Hematopoietic multipotent progenitor cell treated with erythropoietin and hydrocortisone succinate and interleukin-3 and kit ligand, for 15 days (in vitro differentiated cells): ENCODE measurements around the gene SEMA6A.

ENCODE experiments used
- DNase-seq: peaks from one replicate; pipeline ENCODE4 v3.0.0-alpha.2; 2015; ENCODE audit warnings: low spot score

The SEMA6A gene

GRCh38 chr5:116492776-116493175, 81.8 kb downstream of the SEMA6A start:
- DNase-seq: no peak

- no peak for DNase-seq
Measured at GRCh38 chr5:116492016-116492623, 82.5 kb downstream of the SEMA6A start.

GRCh38 chr5:116488356-116489041, 86.1 kb downstream of the SEMA6A start:
- no peak for DNase-seq

- DNase-seq: no peak
Measured at GRCh38 chr5:116487045-116487444, 87.6 kb downstream of the SEMA6A start.

- DNase-seq: no peak
Measured at GRCh38 chr5:116486588-116486987, 88.0 kb downstream of the SEMA6A start.

- no peak for DNase-seq
Measured at GRCh38 chr5:116484645-116485044, 90.0 kb downstream of the SEMA6A start.

GRCh38 chr5:116482394-116482793, 92.2 kb downstream of the SEMA6A start:
- DNase-seq: no peak

- DNase-seq: no peak
Measured at GRCh38 chr5:116480894-116481510, 93.6 kb downstream of the SEMA6A start.

GRCh38 chr5:116479776-116480675, 94.6 kb downstream of the SEMA6A start:
- no peak for DNase-seq

GRCh38 chr5:116478491-116478890, 96.1 kb downstream of the SEMA6A start:
- DNase-seq: no peak

- no peak for DNase-seq
Measured at GRCh38 chr5:116476897-116477537, 97.6 kb downstream of the SEMA6A start.

GRCh38 chr5:116475338-116475737, 99.3 kb downstream of the SEMA6A start:
- no peak for DNase-seq

- DNase-seq: no peak
Measured at GRCh38 chr5:116473706-116474105, 100.9 kb downstream of the SEMA6A start.

GRCh38 chr5:116472274-116472673, 102.3 kb downstream of the SEMA6A start:
- no peak for DNase-seq

GRCh38 chr5:116469631-116470030, 105.0 kb downstream of the SEMA6A start:
- DNase-seq: no peak

- no peak for DNase-seq
Measured at GRCh38 chr5:116468583-116468982, 106.0 kb downstream of the SEMA6A start.

GRCh38 chr5:116467465-116467843, 107.2 kb downstream of the SEMA6A start:
- DNase-seq: no peak

GRCh38 chr5:116466727-116467464, 107.7 kb downstream of the SEMA6A start:
- no peak for DNase-seq

GRCh38 chr5:116465411-116465810, 109.2 kb downstream of the SEMA6A start:
- DNase-seq: no peak

- no peak for DNase-seq
Measured at GRCh38 chr5:116464144-116464708, 110.4 kb downstream of the SEMA6A start.

GRCh38 chr5:116462500-116462899, 112.1 kb downstream of the SEMA6A start:
- no peak for DNase-seq
